ENCODE data around the gene ABCA4.

Gene ABCA4

DNA sequence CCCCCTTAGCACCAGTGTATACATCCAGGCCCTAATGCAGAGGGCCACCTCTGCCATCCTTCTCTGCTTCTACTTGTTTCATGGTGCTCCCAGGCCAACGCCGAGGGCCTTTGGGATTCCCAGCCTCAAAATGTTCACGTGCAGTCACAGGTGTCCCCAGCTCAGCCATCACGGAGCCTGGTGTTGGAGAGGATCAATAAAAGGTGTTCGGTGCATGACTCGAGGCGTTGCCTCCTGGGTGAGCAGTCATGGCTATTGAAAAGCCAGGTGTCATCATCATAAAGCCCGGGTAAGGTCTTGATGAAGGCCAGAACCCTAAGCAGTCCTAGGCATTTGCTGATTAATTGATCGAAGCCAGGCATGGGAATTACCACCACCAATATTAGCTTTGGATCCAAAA lies 76.1 kb downstream of the ABCA4 start:
- no peak for DNase-seq (ENCODE audit: low spot score)
- TF ChIP-seq CTCF (IDR thresholded peaks at IDR 0.05; ENCODE audit: borderline replicate concordance, control extremely low read depth, extremely low read depth, insufficient read depth, missing control alignments): no peak
- in situ Hi-C loops (cut with MboI; ENCODE audit: low sequenced_read_pairs, unreplicated experiment): loop anchor here (10.0 kb wide), 1 partner anchor 770 kb away; no protein-coding TSS in a partner anchor

- in situ Hi-C loops (cut with MboI; ENCODE audit: low sequenced_read_pairs, unreplicated experiment): loop anchor here (10.0 kb wide), 1 partner anchor 770 kb away; no protein-coding TSS in a partner anchor
- no peak for DNase-seq (ENCODE audit: low spot score)
- TF ChIP-seq CTCF (IDR thresholded peaks at IDR 0.05; ENCODE audit: borderline replicate concordance, control extremely low read depth, extremely low read depth, insufficient read depth, missing control alignments): no peak
Observed at GRCh38 chr1:94044290-94044790, 76.6 kb downstream of the ABCA4 start.

DNA sequence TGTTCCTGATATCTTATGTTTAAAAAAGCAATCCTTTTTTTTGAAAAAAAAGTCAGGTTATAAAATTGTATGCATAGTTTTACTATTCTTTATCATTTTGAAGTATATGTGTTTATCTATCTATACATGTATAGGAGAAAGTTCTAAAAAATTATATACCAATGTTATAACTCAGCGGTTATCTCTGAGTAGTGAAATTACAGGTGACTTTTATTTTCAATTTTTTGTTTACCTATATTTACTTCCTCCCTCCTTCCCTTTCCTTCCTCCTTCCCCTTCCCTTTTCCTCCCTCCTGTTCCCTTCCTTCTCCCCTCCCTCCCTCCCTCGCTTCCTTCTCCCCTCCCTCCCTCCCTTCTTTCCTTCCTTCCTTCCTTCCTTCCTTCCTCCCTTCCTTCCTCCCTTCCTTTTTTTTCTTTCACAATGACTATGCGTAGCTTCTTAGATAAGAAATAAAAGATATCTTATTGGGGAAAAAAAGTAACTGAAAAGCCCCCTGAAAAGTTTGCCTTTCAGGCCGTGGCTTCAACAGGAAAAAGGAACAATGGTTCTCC lies 77.1 kb downstream of the ABCA4 start:
- no peak for DNase-seq (ENCODE audit: low spot score)
- in situ Hi-C loops (cut with MboI; ENCODE audit: low sequenced_read_pairs, unreplicated experiment): loop anchor here (10.0 kb wide), 1 partner anchor 771 kb away; no protein-coding TSS in a partner anchor
- no peak for TF ChIP-seq CTCF (IDR thresholded peaks at IDR 0.05; ENCODE audit: borderline replicate concordance, control extremely low read depth, extremely low read depth, insufficient read depth, missing control alignments)

DNA sequence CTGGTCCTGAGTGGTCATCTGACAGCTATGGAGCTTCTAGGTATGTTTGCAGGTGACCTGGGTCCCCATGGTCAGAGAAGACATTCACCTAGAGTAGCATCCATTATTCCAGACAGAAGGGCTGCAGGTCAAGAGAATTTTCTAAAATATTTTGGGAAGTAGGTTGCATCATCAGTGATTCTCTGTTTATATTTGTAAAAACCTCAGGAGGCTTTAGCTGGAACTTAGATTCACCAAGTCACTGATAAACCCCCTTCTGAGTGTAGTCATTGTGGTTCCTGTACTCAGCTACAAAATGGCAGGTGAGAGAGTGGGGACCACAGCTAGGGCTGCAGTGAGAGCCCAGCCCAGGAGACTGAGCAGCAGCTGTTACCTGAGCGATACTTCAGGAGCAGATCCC lies 78.6 kb downstream of the ABCA4 start:
- TF ChIP-seq CTCF (IDR thresholded peaks at IDR 0.05; ENCODE audit: borderline replicate concordance, control extremely low read depth, extremely low read depth, insufficient read depth, missing control alignments): no peak
- in situ Hi-C loops (cut with MboI; ENCODE audit: low sequenced_read_pairs, unreplicated experiment): loop anchor here (10.0 kb wide), 1 partner anchor 772 kb away; no protein-coding TSS in a partner anchor
- DNase-seq (ENCODE audit: low spot score): no peak

GRCh38 chr1:94039871-94040569 lies 80.9 kb downstream of the ABCA4 start:
- no peak for TF ChIP-seq CTCF (IDR thresholded peaks at IDR 0.05; ENCODE audit: borderline replicate concordance, control extremely low read depth, extremely low read depth, insufficient read depth, missing control alignments)
- no peak for DNase-seq (ENCODE audit: low spot score)
- in situ Hi-C loops (cut with MboI; ENCODE audit: low sequenced_read_pairs, unreplicated experiment): loop anchor here (10.0 kb wide), 1 partner anchor 775 kb away; no protein-coding TSS in a partner anchor

GRCh38 chr1:94039514-94039870 lies 81.5 kb downstream of the ABCA4 start:
- in situ Hi-C loops (cut with MboI; ENCODE audit: low sequenced_read_pairs, unreplicated experiment): no loop called here
- DNase-seq (ENCODE audit: low spot score): peak; percentile 60
- peak; percentile 77 for TF ChIP-seq CTCF (IDR thresholded peaks at IDR 0.05; ENCODE audit: borderline replicate concordance, control extremely low read depth, extremely low read depth, insufficient read depth, missing control alignments)

All from GM13976 (cell line).